GM10847 (cell line): Measurements from ENCODE around the gene TOMM20.

ENCODE experiments used
- POLR2A ChIP-seq: IDR thresholded peaks from 2 replicates; pipeline ENCODE4 v1.6.1; 2011; ENCODE audit not compliant: insufficient read length; ENCODE audit errors: extremely low read depth

TOMM20 gene

DNA sequence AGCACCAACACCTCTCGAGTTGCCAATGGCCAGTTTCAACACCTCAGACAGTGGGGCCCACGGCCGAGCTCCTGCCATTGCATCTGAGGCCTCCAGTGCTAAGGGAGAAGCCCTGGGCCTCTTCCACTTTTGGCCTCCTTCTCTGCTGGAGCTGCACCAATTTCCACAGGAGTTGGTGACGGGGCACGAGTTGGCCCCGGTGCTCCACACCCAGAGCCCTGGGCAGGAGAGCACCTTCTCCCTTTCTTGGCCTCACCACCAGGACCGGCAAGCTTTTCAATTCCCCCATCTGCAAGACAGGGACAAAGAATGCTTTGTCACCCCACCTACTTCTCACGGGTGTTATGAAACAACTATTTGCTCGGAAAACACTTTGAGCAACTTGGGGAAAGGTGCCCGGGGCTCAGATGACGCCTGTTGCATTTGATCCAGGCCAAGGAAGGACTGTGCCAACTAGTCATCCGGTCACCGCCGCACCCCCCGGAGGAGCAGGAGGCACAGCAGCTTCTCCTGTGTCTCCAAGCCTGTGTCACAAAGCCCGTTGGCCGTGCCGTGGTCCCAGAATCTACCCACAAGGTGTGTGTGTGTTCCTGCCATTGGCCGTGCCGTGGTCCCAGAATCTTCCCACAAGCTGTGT, 55.2 kb downstream of the TOMM20 start:
- TF ChIP-seq POLR2A = peak; percentile 6

GRCh38 chr1:235072096-235072495, 56.5 kb downstream of the TOMM20 start:
- TF ChIP-seq POLR2A = no peak

- no peak for TF ChIP-seq POLR2A
Observed at GRCh38 chr1:235070819-235071218, 57.8 kb downstream of the TOMM20 start.

DNA sequence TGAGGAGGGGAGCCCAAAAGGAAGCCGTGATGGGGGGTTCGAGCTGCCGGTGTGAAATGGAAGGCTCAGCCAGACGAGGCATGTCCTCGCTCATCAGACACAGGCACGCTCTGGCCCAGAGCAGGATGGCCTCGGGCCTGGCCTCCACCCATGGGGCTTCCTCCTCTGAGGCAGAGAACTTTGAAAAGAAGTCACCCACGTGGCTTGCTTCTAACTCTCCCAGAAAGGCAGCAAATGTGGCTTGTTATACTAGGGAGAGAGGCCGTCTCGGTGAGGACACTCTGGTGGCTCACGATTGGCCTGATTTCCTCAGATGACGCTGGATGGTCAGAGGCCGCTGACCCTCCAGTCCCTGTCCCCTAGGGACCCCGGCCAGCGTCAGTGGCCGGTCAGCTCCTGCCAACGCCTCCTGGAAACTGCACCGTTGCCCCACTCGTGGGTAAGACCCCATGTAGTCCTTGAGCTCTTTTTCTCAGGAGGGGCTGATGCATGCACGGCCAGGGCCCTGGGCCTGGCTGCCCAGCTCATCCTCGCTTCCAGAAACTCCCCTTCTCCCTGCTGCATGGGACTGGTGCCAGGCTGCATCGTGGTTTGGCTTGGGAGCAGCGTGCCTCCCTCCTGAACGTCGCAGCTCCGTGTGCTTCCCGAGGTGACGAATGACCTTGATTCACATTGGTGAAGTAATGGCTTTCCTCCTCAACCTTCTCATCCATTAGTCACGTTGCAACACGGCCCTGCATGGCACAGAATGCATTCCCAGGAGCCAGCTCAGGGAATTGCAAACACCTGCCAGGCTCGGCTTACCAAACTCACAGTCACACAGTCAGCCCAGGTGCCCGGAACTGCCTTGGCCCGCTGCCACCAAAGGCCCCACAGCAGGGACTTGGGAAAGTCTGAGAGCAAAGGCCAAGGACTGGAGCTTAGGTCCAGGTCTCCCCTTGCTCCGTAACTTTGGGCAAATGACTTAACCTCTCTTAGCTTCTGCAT, 58.8 kb downstream of the TOMM20 start:
- no peak for TF ChIP-seq POLR2A

DNA sequence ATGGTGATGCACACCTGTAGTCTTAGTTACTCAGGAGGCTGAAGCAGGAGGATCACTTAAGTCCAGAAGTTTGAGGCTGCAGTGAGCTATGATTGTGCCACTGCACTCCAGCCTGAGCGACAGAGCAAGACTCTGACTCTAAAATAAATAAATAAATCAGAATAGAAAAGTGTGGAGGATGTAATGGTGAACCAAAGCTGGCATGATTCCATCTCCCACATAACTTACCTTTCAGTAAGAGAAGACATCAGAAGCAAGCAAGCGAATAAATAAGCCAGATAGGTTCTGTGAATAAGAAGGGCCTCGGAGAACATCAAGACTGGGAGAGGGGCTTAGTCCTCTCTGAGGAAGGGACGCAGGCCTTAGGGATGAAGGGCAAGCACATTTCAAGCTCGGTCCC, 59.5 kb downstream of the TOMM20 start:
- no peak for TF ChIP-seq POLR2A

- TF ChIP-seq POLR2A = no peak
Observed at GRCh38 chr1:235068158-235069121, 60.2 kb downstream of the TOMM20 start.

GRCh38 chr1:235067396-235068157, 61.1 kb downstream of the TOMM20 start:
- TF ChIP-seq POLR2A = no peak

DNA sequence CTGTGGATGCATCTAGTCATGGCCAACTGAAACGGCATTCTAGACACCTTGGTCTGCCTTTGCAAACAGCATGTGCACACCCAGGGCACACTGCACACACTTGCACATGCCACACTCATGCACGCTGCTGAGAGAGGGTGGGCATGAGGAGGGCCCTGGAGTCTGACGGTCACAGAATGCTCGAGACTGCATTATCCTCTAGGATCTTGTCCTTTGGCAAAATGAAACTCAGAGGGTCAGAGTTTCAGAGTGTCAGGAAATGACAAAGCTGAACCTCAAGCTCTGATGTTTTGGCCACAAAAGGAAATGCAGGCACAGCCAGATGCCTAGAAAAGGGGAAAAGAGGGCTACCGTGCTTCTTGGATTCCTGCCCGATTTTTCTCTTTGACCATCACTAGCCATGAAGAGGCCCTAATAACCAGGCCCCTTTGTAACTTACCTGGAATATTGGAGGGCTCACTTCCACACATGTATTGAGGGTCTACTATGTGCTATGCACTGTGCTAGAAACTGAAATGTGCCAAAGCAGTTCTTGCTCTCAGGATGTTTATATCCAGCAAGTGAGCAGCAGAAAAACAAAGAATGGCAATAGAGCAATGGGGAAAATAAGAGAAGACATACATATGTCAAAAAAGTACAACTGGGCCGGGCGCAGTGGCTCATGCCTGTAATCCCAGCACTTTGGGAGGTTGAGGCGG, 65.4 kb downstream of the TOMM20 start:
- TF ChIP-seq POLR2A = no peak

DNA sequence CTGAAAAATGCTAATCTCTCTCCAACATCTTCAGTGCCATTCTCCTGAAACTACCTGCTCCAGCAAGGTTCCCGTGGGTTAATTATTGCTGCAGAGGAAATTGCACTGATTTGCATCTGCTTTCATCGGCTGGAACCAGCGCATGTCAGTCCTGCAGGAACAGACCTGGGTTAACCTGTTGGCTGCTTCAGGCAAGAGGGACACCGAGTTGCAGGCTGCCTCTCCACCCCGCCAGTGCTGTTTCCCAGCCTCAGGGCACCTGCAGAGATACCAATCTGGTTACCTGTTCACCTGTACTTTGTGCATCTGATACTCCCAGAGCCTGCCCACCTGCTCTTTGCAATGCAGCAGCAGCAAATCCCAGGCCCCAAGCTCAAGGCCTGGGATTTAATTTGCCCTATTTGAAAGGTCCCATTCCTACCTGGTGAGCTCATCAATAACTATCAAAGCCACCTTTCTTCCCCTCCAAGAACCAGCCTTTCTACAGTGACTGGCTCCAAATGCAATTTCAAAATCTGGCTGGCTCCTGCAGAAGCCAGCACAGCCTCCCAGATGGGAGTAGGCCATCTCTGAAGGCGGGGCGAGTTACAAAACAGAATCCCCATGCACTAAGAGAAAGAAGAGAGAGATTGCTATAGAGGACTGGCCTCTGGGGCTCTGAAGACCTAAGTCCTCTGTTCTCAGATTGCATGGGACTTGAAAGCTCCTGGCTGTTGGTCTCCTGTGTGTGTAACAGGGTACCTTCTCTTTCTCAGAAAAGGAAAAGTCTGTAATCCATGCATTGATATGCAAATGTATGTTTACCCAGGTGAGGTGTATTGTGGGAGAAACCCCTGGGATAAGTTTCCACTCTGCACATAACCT, 67.8 kb downstream of the TOMM20 start:
- TF ChIP-seq POLR2A = no peak
